HUES6 (cell line): ENCODE results near the gene KLHL42.
"Not testable (repeated sequence)": the region's sequence is repeated elsewhere in the genome, so short reads cannot be mapped to it uniquely, and the experiment has no call there.

ENCODE experiments used
- H3K27ac ChIP-seq: 2 replicates; pipeline ENCODE4 v1.7.0; 2013; ENCODE audit warnings: low read depth, mild to moderate bottlenecking, low read length, inconsistent platforms
- H3K27me3 ChIP-seq: 2 replicates; pipeline ENCODE4 v1.6.1; 2013; ENCODE audit warnings: low read length; ENCODE audit not compliant: control insufficient read depth, insufficient read depth
- H3K36me3 ChIP-seq: 2 replicates; pipeline ENCODE4 v1.6.1; 2013; ENCODE audit warnings: low read length; ENCODE audit not compliant: control insufficient read depth, insufficient read depth
- H3K4me1 ChIP-seq: 2 replicates; pipeline ENCODE4 v1.6.1; 2013; ENCODE audit warnings: low read length; ENCODE audit not compliant: control insufficient read depth, insufficient read depth
- H3K4me3 ChIP-seq: 2 replicates; pipeline ENCODE4 v1.5.1; 2013; ENCODE audit warnings: low read depth, low read length
- H3K9ac ChIP-seq: one replicate; pipeline ENCODE4 v1.6.1; 2013; ENCODE audit warnings: mild to moderate bottlenecking, low read length
- H3K9me3 ChIP-seq: 2 replicates; pipeline ENCODE4 v1.6.1; 2013; ENCODE audit warnings: low read depth, low read length; ENCODE audit not compliant: control insufficient read depth, insufficient read depth

The KLHL42 gene

DNA sequence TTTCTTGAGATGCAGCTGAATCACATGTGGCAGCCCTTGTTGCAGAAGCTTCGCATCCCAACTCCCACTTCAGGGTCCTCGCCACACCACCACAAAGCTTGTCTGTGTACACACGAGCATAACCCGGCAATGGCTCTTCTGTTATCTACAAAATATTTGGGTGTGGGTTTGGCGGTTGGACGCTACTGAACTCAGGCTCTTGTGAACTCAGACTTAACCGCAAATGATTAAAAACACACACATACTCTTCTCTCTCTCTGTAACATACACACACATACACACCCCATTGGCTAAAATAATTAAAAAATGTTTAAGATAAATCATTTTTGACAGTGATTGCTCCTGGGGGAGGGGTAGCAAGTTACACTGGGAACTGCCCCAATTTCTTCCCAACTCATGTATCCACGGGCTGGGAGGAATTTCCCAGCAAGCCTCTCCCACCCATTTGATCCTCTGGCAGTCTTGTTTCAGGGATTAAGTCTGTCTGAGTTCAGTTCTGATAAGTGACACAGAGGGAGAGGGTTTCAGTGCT lies 63.7 kb downstream of the KLHL42 start:
- Histone ChIP-seq H3K9me3 (no peaks in the 10 kb centered on the region), H3K36me3 (no peaks in the 10 kb centered on the region), H3K4me3 (no peak overlapping the region), H3K4me1 (no peaks in the 10 kb centered on the region), H3K27ac (no peak overlapping the region), H3K9ac (no peak overlapping the region), H3K27me3 (no peaks in the 10 kb centered on the region)

DNA sequence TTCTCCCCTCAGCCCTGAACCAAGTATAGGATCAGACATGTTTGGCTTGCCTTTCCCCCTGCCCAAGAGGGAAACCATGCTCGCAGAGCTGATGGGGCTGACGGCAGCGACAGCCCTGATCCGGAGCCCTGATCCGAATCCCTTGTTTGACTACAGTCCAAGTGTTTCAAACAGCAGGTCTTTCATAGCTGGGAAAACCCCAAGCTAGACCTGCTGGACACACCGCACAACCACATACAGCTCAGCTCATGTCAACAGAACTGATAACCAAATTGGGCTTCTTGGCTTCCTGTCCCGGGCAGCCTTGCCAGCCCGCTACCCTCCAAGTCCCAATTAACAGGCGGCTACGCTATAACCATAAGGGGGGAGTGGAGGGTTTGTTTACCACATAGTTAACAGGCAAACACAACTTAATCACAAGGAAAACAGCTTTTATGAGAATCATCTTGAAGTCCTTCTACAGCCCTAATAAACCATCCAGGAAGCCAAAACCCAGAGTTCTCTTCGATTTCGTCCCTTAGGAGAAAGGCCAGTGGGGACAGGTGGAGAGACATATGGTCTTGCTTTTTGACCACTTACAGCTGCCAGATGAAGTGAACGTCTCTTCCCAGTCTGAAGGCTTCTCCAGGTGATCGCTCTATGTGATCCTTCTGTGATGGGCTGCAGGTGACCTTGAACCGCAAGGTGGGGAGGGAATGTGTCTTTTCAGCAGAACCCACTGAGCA lies 64.5 kb downstream of the KLHL42 start:
- Histone ChIP-seq H3K4me1 (no peaks in the 10 kb centered on the region), H3K4me3 (no peak overlapping the region), H3K27me3 (no peaks in the 10 kb centered on the region), H3K9me3 (no peaks in the 10 kb centered on the region), H3K36me3 (no peaks in the 10 kb centered on the region), H3K27ac (no peak overlapping the region), H3K9ac (no peak overlapping the region)

GRCh38 chr12:27845187-27845586 lies 65.2 kb downstream of the KLHL42 start:
- Histone ChIP-seq H3K9ac (no peak overlapping the region), H3K4me3 (no peak overlapping the region)

DNA sequence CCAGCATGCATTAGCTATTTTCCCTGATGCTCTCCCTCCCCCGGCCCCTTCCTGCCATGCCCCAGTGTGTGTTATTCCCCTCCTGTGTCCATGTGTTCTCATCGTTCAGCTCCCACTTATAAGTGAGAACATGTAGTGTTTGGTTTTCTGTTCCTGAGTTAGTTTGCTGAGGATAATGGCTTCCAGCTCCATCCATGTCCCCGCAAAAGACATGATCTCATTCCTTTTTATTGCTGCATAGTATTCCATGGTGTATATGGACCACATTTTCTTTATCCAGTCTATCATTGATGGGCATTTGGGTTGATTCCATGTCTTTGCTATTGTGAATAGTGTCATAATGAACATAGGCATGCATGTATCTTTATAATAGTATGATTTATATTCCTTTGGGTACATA lies 65.7 kb downstream of the KLHL42 start:
- H3K4me3 ChIP-seq, H3K27ac ChIP-seq, H3K9ac ChIP-seq, H3K4me1 ChIP-seq, H3K9me3 ChIP-seq, H3K36me3 ChIP-seq, H3K27me3 ChIP-seq: not testable (repeated sequence)

More at GRCh38 chr12:27845187-27845586, 65.2 kb downstream of the KLHL42 start:
- Histone ChIP-seq H3K27ac (no peak overlapping the region), H3K36me3 (no peaks in the 10 kb centered on the region), H3K4me1 (no peaks in the 10 kb centered on the region), H3K27me3 (no peaks in the 10 kb centered on the region), H3K9me3 (no peaks in the 10 kb centered on the region)

- not testable (repeated sequence) for H3K36me3 ChIP-seq, H3K4me1 ChIP-seq, H3K4me3 ChIP-seq, H3K9me3 ChIP-seq, H3K9ac ChIP-seq, H3K27me3 ChIP-seq, H3K27ac ChIP-seq
These were observed 67.3 kb downstream of the KLHL42 start for GRCh38 chr12:27847293-27847692.

GRCh38 chr12:27851311-27851710 lies 71.3 kb downstream of the KLHL42 start:
- Histone ChIP-seq H3K4me3 (no peak overlapping the region), H3K36me3 (no peaks in the 10 kb centered on the region), H3K27me3 (no peaks in the 10 kb centered on the region), H3K27ac (no peak overlapping the region), H3K9me3 (no peaks in the 10 kb centered on the region), H3K4me1 (no peaks in the 10 kb centered on the region), H3K9ac (no peak overlapping the region)

DNA sequence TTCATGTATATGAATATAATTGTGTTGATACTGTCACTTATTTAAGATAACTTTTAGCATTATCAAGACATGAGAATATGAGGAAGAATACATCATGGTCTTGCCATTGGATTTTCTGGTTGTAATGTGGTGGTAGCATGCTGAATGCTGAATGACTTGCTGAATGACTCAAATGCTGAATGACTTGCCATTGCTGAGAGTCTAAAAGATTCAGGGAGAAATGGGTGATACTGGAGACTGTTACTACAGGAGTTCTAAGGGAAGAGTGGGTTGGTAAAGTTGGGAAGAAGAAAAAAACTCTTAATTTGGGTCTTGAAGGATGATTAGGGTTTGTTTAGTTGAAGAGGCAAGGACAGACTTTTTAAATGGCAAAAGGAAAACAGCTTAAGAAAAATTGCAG lies 72.1 kb downstream of the KLHL42 start:
- Histone ChIP-seq H3K9me3 (no peaks in the 10 kb centered on the region), H3K4me3 (no peak overlapping the region), H3K27me3 (no peaks in the 10 kb centered on the region), H3K27ac (no peak overlapping the region), H3K9ac (no peak overlapping the region), H3K36me3 (no peaks in the 10 kb centered on the region), H3K4me1 (no peaks in the 10 kb centered on the region)
